HL-60 (cell line): ENCODE data around the gene KRTAP10-1.

ENCODE experiments used
- DNase-seq, 2 experiments: peaks; one replicate each; pipeline ENCODE4 v3.0.0-alpha.2; 2010 to 2020; ENCODE audit warnings: low read depth in 1 of 2, low spot score in 1 of 2
- H3K27ac ChIP-seq: fragments of 250-450 bp; sonication (Bioruptor Pico); replicated peaks from 2 replicates; pipeline ENCODE4 v1.5.1; 2020; ENCODE audit warnings: mild to moderate bottlenecking, moderate library complexity
- H3K27me3 ChIP-seq: fragments of 250-450 bp; sonication (Bioruptor Pico); 2 replicates; pipeline ENCODE4 v1.5.1; 2021; ENCODE audit warnings: mild to moderate bottlenecking, moderate library complexity; ENCODE audit not compliant: insufficient read depth, poor library complexity, severe bottlenecking
- H3K4me3 ChIP-seq: replicated peaks from 2 replicates; pipeline ENCODE4 v1.5.1; 2011; ENCODE audit warnings: mild to moderate bottlenecking, control low read depth, low read length; ENCODE audit not compliant: insufficient read depth
- GABPA ChIP-seq: IDR thresholded peaks from 2 replicates; pipeline ENCODE4 v1.6.1; 2012; ENCODE audit warnings: low read depth
- POLR2AphosphoS5 ChIP-seq: IDR thresholded peaks from 2 replicates; pipeline ENCODE4 v1.6.1; 2012; ENCODE audit warnings: low read depth
- SPI1 ChIP-seq: IDR thresholded peaks from 2 replicates; pipeline ENCODE4 v1.6.1; 2012; ENCODE audit warnings: low read depth, mild to moderate bottlenecking, borderline replicate concordance
- TF ChIP-seq, protein P1 (sequence below): IDR thresholded peaks from 2 replicates; pipeline ENCODE4 v1.6.1; 2012; ENCODE audit warnings: low read depth; ENCODE audit not compliant: insufficient replicate concordance
- TF ChIP-seq, protein P2 (sequence below): IDR thresholded peaks from one replicate; pipeline ENCODE4 v1.5.1; 2011; ENCODE audit warnings: low read length, control low read depth, inconsistent platforms; ENCODE audit not compliant: insufficient read depth

Gene KRTAP10-1

DNA sequence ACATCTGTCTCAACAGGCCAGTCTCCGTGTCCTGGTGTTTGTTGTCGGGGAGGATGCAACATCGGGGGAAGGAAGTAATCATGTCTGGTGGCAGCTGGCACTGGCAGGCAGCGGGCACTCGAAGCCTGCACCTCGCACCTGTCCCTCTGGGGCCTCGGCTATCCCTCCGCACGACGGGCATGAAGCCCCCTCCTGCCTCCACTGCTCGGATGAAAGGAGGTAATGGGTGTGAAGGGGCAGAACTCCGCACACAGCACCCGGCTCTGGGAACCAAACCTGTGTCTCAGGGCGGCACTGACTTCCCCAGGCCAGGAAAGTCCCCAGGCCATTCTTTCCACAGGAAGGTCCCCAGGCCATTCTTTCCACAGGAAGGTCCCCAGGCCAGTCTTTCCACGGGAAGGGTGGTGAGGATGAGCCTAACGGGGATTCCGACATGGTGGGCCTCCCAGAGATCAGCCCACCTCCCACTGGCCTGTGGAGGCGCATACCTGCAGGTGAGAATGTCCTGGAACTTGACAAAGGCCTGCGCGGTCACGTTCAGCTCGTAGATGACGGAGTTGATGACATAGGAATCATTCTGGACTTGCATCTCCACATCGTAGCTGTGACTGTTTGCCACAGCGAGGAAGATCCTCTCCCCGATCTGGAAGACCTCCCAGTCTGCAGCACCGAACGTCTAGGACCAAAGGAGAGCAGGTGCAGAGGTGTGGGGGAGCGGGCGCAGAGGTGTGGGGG is 31.1 kb downstream of the KRTAP10-1 start:
- Histone ChIP-seq H3K27ac (no peak overlapping the region), H3K27me3 (no peaks in the 10 kb centered on the region), H3K4me3 (no peak overlapping the region)
- no peak for DNase-seq
- TF ChIP-seq, protein P1, sequence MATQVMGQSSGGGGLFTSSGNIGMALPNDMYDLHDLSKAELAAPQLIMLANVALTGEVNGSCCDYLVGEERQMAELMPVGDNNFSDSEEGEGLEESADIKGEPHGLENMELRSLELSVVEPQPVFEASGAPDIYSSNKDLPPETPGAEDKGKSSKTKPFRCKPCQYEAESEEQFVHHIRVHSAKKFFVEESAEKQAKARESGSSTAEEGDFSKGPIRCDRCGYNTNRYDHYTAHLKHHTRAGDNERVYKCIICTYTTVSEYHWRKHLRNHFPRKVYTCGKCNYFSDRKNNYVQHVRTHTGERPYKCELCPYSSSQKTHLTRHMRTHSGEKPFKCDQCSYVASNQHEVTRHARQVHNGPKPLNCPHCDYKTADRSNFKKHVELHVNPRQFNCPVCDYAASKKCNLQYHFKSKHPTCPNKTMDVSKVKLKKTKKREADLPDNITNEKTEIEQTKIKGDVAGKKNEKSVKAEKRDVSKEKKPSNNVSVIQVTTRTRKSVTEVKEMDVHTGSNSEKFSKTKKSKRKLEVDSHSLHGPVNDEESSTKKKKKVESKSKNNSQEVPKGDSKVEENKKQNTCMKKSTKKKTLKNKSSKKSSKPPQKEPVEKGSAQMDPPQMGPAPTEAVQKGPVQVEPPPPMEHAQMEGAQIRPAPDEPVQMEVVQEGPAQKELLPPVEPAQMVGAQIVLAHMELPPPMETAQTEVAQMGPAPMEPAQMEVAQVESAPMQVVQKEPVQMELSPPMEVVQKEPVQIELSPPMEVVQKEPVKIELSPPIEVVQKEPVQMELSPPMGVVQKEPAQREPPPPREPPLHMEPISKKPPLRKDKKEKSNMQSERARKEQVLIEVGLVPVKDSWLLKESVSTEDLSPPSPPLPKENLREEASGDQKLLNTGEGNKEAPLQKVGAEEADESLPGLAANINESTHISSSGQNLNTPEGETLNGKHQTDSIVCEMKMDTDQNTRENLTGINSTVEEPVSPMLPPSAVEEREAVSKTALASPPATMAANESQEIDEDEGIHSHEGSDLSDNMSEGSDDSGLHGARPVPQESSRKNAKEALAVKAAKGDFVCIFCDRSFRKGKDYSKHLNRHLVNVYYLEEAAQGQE: no peak
- no peak for TF ChIP-seq SPI1
- TF ChIP-seq POLR2AphosphoS5: no peak
- TF ChIP-seq GABPA: no peak
- TF ChIP-seq, protein P2, sequence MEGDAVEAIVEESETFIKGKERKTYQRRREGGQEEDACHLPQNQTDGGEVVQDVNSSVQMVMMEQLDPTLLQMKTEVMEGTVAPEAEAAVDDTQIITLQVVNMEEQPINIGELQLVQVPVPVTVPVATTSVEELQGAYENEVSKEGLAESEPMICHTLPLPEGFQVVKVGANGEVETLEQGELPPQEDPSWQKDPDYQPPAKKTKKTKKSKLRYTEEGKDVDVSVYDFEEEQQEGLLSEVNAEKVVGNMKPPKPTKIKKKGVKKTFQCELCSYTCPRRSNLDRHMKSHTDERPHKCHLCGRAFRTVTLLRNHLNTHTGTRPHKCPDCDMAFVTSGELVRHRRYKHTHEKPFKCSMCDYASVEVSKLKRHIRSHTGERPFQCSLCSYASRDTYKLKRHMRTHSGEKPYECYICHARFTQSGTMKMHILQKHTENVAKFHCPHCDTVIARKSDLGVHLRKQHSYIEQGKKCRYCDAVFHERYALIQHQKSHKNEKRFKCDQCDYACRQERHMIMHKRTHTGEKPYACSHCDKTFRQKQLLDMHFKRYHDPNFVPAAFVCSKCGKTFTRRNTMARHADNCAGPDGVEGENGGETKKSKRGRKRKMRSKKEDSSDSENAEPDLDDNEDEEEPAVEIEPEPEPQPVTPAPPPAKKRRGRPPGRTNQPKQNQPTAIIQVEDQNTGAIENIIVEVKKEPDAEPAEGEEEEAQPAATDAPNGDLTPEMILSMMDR: no peak

DNA sequence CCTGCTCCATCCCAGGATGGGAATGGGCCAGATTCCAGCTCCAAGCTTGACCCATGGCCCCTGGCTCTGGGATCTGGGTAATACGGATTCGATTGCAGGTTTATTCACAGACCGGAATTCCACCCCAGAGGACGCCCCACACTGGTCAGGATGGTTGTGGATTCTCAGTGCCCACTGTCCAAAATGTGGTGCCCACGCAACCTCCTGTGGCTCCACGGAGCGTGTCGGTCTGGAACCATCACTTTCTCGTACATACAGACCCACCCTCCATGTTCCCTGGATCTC is 31.6 kb downstream of the KRTAP10-1 start:
- no peak overlapping the region for H3K4me3 ChIP-seq
- H3K27me3 ChIP-seq: no peaks in the 10 kb centered on the region
- no peak overlapping the region for H3K27ac ChIP-seq
- no peak for DNase-seq
- TF ChIP-seq, protein P2: no peak
- TF ChIP-seq SPI1 (no peak), POLR2AphosphoS5 (no peak), GABPA (no peak)
- TF ChIP-seq, protein P1: no peak

DNA sequence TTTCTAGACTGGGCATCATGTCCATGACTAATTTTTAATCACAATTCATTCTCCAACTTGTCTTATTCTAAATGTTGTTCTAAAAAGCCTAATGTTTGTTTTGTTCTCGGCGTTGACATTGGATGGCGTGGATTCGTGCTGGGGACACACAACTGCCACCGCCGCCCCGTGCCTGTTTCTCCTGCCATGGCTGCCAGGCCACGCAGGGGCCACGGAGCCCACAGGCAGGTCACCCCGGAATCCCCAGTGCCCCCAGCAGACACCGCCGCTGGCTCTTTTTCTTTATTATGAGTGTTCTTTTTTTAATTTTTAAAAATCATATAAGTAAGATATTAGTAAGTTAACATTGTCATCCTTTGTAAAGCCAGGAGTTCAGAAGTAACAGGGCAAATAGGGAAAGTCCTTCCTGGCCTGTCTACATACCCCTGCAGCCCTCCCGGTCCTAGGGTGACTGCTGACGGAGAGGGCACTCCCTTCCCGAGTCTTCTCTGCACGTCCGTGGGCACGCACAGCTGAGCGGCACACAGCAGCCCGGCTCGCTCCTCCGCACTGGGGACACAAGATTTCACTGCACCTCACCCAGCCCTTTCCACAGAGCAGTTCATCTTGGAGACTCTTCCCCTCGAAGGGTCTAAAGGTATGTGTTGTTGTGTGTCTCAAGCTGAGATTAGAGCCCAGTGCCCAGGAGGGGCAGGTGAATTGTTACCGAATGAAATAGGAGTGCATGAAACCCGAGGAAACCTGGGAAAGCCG is 32.1 kb downstream of the KRTAP10-1 start:
- H3K27ac ChIP-seq: no peak overlapping the region
- no peak for TF ChIP-seq SPI1
- TF ChIP-seq, protein P2: no peak
- TF ChIP-seq POLR2AphosphoS5: no peak
- TF ChIP-seq, protein P1: no peak
- no peak for TF ChIP-seq GABPA
- no peak for DNase-seq
- H3K4me3 ChIP-seq: no peak overlapping the region
- no peaks in the 10 kb centered on the region for H3K27me3 ChIP-seq
